Measurements from ENCODE around the gene AMMECR1.
A peak's percentile ranks its signal among the peaks of the same experiment; 100 is the strongest.

AMMECR1 gene

DNA sequence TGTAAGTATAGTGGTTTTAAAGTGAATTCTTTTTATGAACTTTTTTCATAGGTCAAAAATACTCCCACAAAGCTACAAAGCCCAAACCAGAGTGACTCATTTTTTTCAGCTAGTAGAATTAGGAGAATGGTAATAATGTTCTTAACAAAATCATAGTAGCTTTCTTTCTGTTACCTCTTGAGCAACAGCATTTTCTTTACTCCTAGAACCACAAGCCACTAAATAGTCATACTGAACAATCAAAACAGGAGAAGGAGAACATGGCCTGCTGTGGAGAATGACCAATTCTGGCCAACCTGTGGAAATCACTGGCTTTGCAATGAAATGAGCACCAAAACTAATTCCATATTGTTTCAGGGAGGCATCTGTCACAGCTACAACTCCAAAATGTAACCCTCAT lies 112.9 kb downstream of the AMMECR1 start:
- Mint-ChIP-seq H3K36me3 (ENCODE audit: low read depth) (no peaks in the 10 kb centered on the region), H3K4me3 (no peak overlapping the region), H3K9me3 (no peaks in the 10 kb centered on the region), H3K27ac (no peak overlapping the region), H3K27me3 (no peaks in the 10 kb centered on the region), H3K4me1 (ENCODE audit: low read depth) (no peaks in the 10 kb centered on the region)
- intact Hi-C loops (cut with micrococcal nuclease): no loop called here

DNA sequence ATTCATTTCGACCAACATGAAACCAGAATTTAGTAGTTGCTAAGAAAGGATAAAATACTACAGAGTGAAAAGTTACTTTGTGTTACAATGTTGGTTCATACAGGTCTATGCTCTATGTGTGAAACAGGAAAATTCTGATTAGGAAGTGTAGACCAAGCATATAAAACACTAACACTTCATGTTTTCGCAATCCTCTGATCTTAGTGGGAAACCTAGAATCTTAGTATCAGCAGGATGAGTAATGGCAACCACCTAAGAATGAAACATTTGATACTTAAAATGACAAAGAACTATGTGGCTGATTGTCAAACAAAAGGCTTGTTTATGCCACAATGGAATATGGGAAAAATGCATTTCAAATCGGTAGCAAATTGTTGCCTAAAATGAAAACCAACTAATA lies 116.1 kb downstream of the AMMECR1 start:
- no peaks in the 10 kb centered on the region for H3K4me1 Mint-ChIP-seq (ENCODE audit: low read depth)
- intact Hi-C loops (cut with micrococcal nuclease): no loop called here
- H3K4me3 Mint-ChIP-seq: no peak overlapping the region
- H3K27me3 Mint-ChIP-seq: no peaks in the 10 kb centered on the region
- no peak overlapping the region for H3K27ac Mint-ChIP-seq
- no peaks in the 10 kb centered on the region for H3K9me3 Mint-ChIP-seq
- H3K36me3 Mint-ChIP-seq (ENCODE audit: low read depth): no peaks in the 10 kb centered on the region

DNA sequence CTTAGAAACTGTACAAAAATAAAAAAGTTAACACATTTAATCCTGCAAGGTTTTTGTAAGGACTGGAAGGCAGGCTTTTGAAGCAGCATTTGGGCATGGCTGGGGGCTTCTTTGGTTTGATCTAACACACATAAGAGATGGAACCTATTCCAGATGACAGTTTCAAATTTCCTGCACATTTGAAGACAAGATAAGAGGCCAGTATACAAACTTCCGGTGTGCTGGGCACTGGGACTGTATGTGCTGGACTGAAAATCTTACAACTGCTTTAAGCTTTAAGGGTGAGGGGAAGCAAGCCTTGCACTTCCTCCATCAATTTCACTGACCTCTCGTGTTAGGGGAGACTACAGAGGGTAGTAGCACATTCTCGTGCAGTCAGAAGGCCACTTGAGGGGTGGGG lies 122.9 kb downstream of the AMMECR1 start:
- H3K9me3 Mint-ChIP-seq: no peaks in the 10 kb centered on the region
- peaks cover 14% of the 10 kb centered on the region for H3K36me3 Mint-ChIP-seq (ENCODE audit: low read depth)
- H3K4me1 Mint-ChIP-seq (ENCODE audit: low read depth): peaks cover 5% of the 10 kb centered on the region
- intact Hi-C loops (cut with micrococcal nuclease): no loop called here
- no peaks in the 10 kb centered on the region for H3K27me3 Mint-ChIP-seq
- no peak overlapping the region for H3K27ac Mint-ChIP-seq
- no peak overlapping the region for H3K4me3 Mint-ChIP-seq

DNA sequence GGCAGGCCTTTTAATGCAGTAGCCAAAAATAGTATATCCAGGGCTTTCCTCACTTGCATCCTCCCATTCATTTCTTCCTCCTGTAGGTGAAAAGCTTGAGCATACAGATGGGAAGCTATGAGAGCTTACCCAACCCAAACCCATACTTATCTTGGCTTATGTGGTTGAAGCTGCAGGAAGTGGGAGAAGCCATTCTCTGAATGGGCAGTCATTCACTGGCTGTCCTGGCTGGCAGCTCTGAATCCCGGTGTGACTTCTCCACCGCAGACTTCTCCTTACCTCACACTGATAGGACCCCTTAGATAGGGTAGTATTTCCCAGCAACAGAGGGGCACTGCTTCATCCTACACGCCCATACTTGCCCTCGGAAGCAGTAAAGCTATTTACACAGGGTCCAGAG lies 125.4 kb downstream of the AMMECR1 start:
- H3K27ac Mint-ChIP-seq: no peak overlapping the region
- H3K4me3 Mint-ChIP-seq: no peak overlapping the region
- H3K9me3 Mint-ChIP-seq: no peaks in the 10 kb centered on the region
- no peaks in the 10 kb centered on the region for H3K27me3 Mint-ChIP-seq
- intact Hi-C loops (cut with micrococcal nuclease): no loop called here
- peaks cover 22% of the 10 kb centered on the region for H3K4me1 Mint-ChIP-seq (ENCODE audit: low read depth)
- H3K36me3 Mint-ChIP-seq (ENCODE audit: low read depth): peaks cover 14% of the 10 kb centered on the region

DNA sequence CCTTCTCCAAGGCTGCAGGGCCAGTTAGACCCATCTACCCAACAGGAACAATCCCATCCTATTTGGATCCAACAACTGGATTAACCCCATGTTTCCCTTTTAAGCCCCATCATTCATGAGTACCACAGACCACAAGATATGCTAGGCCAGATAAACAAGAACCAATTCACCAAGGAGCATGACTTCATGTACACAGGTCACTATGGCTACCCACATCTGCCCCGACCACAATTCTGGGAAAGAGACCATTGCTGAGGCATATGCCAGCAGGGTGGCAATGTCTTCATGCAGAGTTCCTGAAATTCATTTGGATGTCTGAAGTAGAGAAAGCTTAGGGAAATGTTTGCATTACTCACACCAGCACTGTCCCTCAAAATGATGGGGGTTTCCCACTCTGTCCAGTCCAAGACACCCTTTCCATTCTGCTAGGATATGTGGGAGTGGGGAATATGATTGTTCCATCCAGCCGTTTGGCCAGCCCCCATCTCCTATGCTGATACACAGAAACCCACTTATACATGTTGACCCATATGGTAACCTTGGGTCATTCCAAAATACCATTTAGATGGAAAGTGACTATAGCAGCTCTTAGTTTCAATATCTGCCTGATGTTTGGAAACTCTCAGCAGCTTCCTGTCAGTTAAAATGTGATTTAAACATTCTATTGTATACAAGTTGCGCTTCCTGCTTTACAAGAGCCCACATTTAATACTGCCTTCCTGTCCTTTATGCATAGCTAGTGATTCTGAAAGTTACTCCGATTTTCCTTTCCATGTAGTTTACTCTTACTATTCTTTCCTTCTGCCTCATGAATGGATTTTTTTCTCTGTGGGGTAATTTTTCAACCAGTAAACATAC lies 129.0 kb downstream of the AMMECR1 start:
- intact Hi-C loops (cut with micrococcal nuclease): no loop called here
- peaks cover 13% of the 10 kb centered on the region for H3K36me3 Mint-ChIP-seq (ENCODE audit: low read depth)
- H3K4me1 Mint-ChIP-seq (ENCODE audit: low read depth): peaks cover 22% of the 10 kb centered on the region
- H3K9me3 Mint-ChIP-seq: no peaks in the 10 kb centered on the region
- H3K27ac Mint-ChIP-seq: no peak overlapping the region
- H3K4me3 Mint-ChIP-seq: no peak overlapping the region
- no peaks in the 10 kb centered on the region for H3K27me3 Mint-ChIP-seq

DNA sequence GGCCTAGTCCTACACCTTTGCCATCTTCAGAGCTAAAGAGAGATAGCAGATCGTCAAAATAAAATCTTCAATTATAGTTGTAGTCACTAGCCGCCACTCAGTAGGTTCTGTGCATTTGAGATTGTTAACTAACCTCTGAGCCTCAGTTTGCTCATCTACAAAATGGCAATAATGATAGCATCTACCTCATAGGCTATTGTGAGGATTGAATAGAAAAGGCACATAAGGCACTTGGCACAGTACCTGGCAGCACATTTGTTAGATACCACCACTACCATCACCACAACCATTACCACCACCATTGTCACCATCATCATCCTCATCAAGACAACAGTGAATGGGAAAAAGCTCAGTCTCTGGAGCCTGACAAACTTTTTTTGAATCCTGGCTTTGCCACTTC lies 134.6 kb downstream of the AMMECR1 start:
- intact Hi-C loops (cut with micrococcal nuclease): no loop called here
- Mint-ChIP-seq H3K36me3 (ENCODE audit: low read depth) (peaks cover 50% of the 10 kb centered on the region), H3K4me1 (ENCODE audit: low read depth) (peaks cover 4% of the 10 kb centered on the region), H3K9me3 (no peaks in the 10 kb centered on the region), H3K27me3 (no peaks in the 10 kb centered on the region), H3K4me3 (no peak overlapping the region), H3K27ac (no peak overlapping the region)

DNA sequence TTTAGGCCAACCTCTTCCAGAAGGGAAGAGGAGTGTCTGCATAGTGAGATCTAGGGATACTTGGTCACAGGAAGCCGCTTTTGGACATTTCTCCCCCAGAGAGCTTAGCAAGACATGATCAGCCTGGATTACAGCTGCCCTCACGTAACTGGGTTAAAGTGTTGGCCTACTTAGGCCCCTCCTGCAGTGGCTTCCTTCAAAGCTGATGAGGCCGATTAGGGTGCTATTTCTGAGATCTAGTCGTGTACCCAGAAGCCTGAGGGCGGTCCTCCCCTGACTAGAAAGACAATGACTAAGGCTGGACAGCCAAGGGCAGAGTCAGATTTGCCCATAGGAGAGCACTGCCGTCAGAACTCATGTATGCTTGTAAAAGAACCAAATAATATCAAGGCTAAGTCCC lies 135.0 kb downstream of the AMMECR1 start:
- Mint-ChIP-seq H3K9me3 (no peaks in the 10 kb centered on the region), H3K4me1 (ENCODE audit: low read depth) (no peaks in the 10 kb centered on the region), H3K27ac (no peak overlapping the region), H3K27me3 (no peaks in the 10 kb centered on the region), H3K4me3 (no peak overlapping the region), H3K36me3 (ENCODE audit: low read depth) (peaks cover 54% of the 10 kb centered on the region)
- intact Hi-C loops (cut with micrococcal nuclease): no loop called here

DNA sequence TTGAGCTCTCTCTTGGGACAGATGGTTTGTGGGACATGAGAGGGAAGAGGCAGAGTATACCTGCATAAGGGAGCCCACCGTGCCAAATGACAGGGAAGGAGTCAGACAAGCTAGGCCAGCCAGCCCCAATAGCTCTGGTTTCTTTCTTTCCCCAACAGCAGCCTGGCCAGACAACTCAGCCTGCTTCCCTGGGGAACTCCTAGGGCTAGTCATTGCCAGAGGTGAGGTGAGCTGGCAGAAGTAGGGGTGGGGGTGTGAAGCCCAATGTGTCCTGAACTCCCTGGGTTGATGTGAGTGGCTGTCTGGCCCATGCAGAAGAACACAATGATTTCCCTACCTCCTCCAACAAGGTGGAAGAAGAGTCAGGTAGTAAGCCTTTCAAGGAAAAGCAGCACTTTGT lies 135.5 kb downstream of the AMMECR1 start:
- no peak overlapping the region for H3K27ac Mint-ChIP-seq

DNA sequence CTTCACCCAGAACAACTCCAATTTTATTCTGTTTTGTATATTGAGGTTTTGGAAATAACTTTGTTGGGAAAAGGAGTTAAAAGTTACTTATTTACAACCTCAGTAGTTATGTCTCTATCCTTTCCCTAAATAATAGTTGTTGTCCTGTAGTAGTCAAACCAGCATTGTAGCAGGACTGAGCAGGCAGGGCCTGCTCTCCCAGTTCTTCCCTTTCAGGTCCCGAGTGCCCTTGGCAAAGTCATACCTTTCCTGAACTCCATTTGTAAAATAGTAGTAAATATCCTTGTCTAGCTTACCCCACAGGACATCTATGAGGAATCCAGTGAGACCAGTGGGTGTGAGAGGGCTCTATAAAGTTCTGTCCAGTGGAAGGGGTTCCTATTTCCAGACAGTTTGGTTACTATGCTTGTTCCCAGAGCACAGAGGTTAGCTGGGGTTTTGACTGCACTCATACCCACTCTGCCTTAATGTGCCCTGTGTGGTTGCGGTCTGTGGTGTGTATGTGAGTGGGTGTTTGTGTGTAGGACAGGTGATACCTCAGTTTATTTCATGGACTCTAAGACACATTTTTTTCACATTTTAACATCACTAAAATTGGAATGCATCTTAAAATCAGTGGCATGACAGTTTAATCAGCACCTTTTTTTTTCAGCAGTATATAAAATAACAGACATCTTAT lies 136.3 kb downstream of the AMMECR1 start:
- no peaks in the 10 kb centered on the region for H3K4me1 Mint-ChIP-seq (ENCODE audit: low read depth)
- H3K9me3 Mint-ChIP-seq: no peaks in the 10 kb centered on the region
- H3K27me3 Mint-ChIP-seq: no peaks in the 10 kb centered on the region
- H3K27ac Mint-ChIP-seq: no peak overlapping the region
- peaks cover 60% of the 10 kb centered on the region for H3K36me3 Mint-ChIP-seq (ENCODE audit: low read depth)
- intact Hi-C loops (cut with micrococcal nuclease): no loop called here
- H3K4me3 Mint-ChIP-seq: no peak overlapping the region

More for the DNA sequence above, 135.5 kb downstream of the AMMECR1 start:
- H3K4me1 Mint-ChIP-seq (ENCODE audit: low read depth): no peaks in the 10 kb centered on the region
- H3K27me3 Mint-ChIP-seq: no peaks in the 10 kb centered on the region
- no peak overlapping the region for H3K4me3 Mint-ChIP-seq
- intact Hi-C loops (cut with micrococcal nuclease): no loop called here
- no peaks in the 10 kb centered on the region for H3K9me3 Mint-ChIP-seq
- peaks cover 59% of the 10 kb centered on the region for H3K36me3 Mint-ChIP-seq (ENCODE audit: low read depth)

DNA sequence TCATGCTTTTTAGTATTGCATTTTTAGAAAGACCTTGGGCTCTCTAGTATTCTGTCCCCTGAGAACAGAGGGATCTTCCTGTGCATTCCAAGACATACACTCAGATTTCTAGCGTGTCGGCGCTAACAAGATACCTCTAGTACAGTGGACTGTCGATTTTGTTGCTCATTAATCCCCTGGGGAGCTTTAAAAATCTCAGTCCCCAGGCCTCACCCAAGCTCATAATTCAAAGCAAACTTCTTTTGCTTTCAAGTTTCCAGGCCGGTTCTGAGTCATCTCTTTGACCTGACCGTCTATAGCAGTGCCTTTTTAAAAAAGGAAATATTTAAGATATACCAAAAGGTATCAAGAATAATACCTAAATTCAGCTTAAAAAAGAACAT lies 137.0 kb downstream of the AMMECR1 start:
- H3K4me1 Mint-ChIP-seq (ENCODE audit: low read depth): no peaks in the 10 kb centered on the region

DNA sequence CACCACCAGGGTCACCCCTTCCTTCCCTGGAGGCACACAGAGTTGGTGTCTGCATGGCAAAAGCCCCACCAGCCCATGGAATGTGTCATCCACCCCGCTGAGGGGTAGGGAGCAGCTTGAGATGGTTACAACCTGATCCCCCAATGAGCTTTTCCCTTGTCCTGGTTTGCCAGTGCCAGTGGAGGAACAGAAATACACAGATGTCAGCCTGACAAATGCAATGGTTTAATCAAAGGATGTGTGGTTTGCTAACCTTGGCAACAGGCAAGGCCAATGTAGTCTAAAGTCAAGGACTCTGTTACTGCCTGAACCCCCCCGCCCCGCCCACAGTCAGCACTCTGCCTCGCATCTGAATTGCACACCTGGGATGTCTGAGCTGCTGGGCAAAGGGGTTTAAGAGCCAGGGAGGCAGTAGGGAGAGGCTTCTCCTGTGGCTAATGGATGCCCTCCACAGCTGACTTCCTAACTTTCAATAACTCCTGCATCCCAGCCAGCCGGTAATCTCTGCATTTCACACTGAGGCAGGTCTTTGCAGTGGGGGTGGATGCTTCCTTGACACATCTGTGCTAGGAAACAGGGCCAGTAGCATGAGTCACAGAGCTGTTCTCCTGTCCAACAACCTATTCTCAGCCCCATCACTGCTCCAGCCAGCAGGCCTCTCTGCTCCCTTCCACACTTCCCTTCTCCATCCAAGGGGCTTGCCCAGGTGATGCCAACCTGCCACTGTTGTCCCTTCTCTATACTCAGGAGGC lies 137.5 kb downstream of the AMMECR1 start:
- Mint-ChIP-seq H3K4me1 (ENCODE audit: low read depth) (peaks cover 4% of the 10 kb centered on the region), H3K9me3 (no peaks in the 10 kb centered on the region), H3K27ac (no peak overlapping the region), H3K4me3 (no peak overlapping the region), H3K36me3 (ENCODE audit: low read depth) (peaks cover 72% of the 10 kb centered on the region), H3K27me3 (no peaks in the 10 kb centered on the region)
- intact Hi-C loops (cut with micrococcal nuclease): no loop called here

More for the DNA sequence above, 137.0 kb downstream of the AMMECR1 start:
- peaks cover 67% of the 10 kb centered on the region for H3K36me3 Mint-ChIP-seq (ENCODE audit: low read depth)
- H3K9me3 Mint-ChIP-seq: no peaks in the 10 kb centered on the region
- no peaks in the 10 kb centered on the region for H3K27me3 Mint-ChIP-seq
- intact Hi-C loops (cut with micrococcal nuclease): no loop called here
- H3K4me3 Mint-ChIP-seq: no peak overlapping the region
- H3K27ac Mint-ChIP-seq: no peak overlapping the region

DNA sequence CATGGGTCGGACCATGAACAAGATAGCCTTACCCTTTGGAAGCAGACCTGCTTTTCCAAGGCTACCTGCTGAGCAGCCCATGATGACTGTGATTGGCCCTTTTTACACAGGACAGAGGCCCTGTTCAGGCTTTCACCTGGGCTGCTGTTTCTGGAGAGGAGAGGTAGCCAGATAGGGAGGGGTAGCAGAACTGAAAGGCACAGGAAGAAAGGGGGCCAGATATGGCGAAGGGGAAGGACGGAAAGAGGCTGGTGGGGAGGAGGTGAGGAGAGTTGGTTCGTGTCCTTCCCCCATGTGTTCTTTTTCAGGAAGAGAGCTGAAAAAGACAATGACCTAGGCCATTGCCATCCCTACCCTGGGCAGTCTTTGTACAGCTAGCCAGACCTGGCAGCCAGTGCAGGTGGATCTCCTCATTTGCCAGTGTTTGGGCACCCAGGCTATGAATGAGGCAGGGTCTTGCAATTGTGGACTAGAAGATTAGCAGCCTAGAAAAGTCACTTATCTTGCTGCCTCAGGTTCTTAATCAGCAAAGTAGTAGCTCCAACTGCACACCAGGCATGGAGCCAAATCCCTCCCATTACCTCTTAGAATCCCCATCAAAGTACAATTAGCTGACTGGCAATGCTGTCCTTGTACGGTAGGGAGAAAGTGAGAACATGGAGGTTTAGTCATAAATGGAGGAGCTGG lies 139.6 kb downstream of the AMMECR1 start:
- H3K4me1 Mint-ChIP-seq (ENCODE audit: low read depth): peaks cover 19% of the 10 kb centered on the region
- no peak overlapping the region for H3K4me3 Mint-ChIP-seq
- H3K9me3 Mint-ChIP-seq: no peaks in the 10 kb centered on the region
- H3K27me3 Mint-ChIP-seq: no peaks in the 10 kb centered on the region
- H3K27ac Mint-ChIP-seq: no peak overlapping the region
- intact Hi-C loops (cut with micrococcal nuclease): no loop called here
- peaks cover 72% of the 10 kb centered on the region for H3K36me3 Mint-ChIP-seq (ENCODE audit: low read depth)

DNA sequence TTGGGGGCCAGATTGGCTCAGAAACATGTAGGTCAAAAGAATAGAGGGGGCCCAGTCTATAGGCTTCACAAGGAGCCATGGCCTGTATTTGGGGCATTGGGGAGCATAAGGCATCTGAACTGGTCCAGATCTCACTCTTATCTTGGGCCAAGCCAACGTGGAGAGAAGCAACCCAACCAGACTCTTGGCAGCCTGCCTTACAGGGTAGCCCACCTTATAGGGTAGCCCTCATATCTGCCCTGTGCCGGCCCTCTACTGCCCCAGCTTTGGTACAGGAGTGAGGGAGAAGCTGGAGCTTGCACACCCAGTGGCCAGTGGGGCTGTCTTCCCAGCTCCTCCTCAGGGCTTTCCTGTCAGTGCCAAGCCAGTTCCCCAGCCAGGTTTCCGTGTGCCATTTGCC lies 142.2 kb downstream of the AMMECR1 start:
- no peaks in the 10 kb centered on the region for H3K9me3 Mint-ChIP-seq
- H3K27me3 Mint-ChIP-seq: no peaks in the 10 kb centered on the region
- peaks cover 79% of the 10 kb centered on the region for H3K36me3 Mint-ChIP-seq (ENCODE audit: low read depth)
- peaks cover 37% of the 10 kb centered on the region for H3K4me1 Mint-ChIP-seq (ENCODE audit: low read depth)
- H3K27ac Mint-ChIP-seq: peak overlapping the region; percentile 70
- intact Hi-C loops (cut with micrococcal nuclease): no loop called here
- H3K4me3 Mint-ChIP-seq: no peak overlapping the region

DNA sequence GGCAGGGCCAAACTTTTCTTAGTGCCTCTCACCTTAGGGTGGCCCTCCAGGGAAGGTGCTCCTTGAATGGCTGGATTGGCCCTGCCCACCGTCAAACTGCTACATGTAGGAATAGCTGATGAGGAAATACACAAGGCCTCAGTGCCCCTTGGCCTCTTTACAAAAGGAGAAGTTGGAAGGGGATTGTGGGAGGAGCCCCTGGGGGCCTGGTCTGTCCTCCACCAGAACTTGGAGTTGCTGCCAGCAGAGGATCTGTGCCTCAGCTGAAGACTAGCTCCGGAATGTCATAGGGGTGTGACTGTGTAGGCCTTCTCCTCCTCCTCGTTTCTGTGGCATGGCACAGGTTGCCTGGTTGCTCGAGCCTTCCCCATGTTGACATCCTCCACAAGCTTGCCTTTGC lies 142.7 kb downstream of the AMMECR1 start:
- H3K36me3 Mint-ChIP-seq (ENCODE audit: low read depth): peaks cover 81% of the 10 kb centered on the region
- no peaks in the 10 kb centered on the region for H3K9me3 Mint-ChIP-seq
- no peak overlapping the region for H3K4me3 Mint-ChIP-seq
- intact Hi-C loops (cut with micrococcal nuclease): no loop called here
- peaks cover 37% of the 10 kb centered on the region for H3K4me1 Mint-ChIP-seq (ENCODE audit: low read depth)
- peak overlapping the region; percentile 70 for H3K27ac Mint-ChIP-seq
- no peaks in the 10 kb centered on the region for H3K27me3 Mint-ChIP-seq

Measured in dendritic cell treated with granulocyte-macrophage colony-stimulating factor and Interleukin-4, amounts not matched to agents 40 ng/mL and 50 ng/mL, for 4 days (primary cell).